Effector CD8-positive, alpha-beta T cell (primary cell): Measurements from ENCODE around the gene LCA5.
"Not testable (repeated sequence)": the region's sequence is repeated elsewhere in the genome, so short reads cannot be mapped to it uniquely, and the experiment has no call there.

Source experiments
- DNase-seq: peaks from one replicate; lab custom pipeline; 2025; lab: John Stamatoyannopoulos, UW

Gene LCA5

DNA sequence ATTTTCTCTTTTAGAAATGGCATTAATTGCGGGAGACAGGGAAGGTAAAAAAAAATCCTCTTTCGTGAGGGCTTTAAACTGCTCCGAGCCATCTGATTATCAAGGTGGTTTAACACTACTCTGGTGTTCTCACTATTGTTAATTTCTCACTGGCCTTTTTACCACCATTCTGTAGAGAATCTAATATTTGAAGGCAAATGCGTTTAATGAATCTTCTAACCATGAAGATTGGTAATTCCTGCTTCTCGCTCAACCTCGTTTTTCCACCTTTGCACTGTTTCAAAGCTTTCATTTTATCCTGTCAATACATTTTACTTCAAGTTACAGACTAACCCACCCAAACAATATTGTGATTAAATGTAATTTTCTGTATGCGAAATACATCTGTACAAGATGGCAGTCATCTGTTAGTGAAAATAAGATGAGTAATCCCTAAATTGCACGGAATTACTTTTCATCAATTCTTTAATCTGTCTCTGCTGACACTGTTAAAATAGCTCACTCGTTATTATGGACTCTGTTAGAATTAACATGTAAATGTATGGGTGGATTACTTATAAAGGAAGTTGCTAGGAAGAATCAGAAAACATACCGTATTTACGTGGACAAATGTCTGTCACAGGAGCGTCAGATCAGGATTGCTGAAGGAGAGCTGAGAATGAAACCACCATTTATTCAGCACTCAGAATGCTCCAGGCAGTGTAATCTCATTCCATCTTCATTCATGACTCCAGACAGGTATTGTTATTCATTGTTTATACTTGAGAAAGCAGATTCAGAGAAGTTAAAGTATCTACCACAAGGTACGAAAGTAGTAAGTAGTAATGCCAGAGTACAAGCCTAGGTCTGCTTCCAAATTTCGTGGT is 1.1 kb upstream of the LCA5 start:
- no peak for DNase-seq

DNA sequence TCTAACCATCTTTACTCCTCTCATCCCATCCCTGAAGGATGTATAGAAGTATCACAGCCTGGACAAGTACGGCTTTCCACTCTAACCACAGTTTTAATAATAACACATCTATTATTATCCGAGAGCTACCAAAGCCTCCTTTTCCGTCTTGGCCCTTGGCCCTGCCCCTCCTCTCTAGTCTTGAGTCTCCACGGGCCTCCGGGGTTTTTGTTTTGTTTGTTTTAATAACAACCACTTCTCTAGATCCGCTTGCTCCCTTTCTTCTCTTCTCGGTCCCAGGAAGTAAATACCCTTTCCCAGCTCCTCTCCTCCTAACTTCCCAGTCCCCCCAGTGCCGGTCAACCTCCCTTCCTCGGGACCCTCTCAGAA is 661 bp downstream of the LCA5 start:
- DNase-seq, result no peak

DNA sequence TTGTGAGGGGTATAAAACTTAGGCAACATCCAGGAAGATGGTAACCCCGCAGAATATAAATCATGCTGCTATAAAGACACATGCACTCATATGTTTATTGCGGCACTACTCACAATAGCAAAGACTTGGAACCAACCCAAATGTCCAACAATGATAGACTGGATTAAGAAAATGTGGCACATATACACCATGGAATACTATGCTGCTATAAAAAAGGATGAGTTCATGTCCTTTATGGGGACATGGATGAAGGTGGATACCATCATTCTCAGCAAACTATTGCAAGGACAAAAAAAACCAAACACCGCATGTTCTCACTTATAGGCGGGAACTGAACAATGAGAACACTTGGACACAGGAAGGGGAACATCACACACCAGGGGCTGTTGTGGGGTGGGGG is 7.7 kb downstream of the LCA5 start:
- DNase-seq, result not testable (repeated sequence)

DNA sequence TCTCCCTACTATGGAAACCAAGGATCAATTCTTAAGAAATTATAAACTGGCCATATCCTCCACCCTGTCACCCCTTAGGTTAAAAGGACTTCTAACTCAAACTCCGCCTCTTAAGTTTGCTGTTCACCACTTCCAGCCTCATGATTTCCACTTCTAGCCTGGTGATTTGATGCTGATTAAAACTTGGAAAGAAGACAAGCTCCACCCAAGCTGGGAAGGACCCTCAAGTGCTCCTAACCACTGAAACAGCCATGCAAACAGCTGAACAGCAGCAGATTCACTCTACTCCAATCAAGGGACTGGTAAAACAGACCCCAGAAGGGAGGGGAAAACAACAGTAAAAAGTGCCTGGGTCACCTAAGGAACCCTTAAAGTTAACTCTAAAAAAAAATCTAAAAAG is 10.3 kb downstream of the LCA5 start:
- DNase-seq, result no peak

DNA sequence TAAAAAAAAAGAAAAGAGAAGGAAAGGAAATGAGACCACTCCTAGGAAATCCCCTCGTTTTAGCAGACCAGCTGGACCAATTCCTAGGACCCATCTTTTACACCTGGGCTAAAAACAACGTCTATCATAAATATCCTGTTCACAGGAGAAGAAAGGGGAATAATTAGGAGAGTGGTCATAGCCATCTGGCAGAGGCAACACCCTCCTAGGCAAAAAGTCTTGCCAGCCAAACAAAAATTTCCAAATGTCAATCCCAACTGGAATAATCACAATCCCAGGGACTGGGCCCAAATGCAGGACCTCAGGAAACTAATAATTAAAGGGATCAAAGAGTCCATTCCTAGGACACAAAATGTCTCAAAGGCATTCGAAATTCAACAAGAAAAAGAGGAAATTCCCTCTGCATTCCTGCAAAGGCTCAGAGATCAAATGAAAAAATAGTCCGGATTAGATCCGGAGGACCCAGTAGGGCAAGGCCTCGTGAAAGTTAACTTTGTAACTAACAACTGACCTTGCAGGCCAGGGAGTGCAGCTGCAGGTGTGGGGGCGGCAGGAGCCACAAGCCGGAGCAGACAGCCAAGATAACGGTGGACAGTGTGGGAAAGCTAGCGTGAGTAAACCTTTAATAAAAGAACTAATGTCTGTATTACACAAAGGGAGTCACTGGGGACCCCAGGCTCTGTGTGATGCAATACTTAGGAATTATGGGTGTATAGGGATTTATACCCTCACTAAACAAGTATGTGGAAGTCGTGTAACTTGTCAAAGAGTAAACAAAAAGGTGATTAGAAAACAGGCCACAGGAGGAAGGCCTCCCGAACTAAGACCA is 11.7 kb downstream of the LCA5 start:
- no peak for DNase-seq

DNA sequence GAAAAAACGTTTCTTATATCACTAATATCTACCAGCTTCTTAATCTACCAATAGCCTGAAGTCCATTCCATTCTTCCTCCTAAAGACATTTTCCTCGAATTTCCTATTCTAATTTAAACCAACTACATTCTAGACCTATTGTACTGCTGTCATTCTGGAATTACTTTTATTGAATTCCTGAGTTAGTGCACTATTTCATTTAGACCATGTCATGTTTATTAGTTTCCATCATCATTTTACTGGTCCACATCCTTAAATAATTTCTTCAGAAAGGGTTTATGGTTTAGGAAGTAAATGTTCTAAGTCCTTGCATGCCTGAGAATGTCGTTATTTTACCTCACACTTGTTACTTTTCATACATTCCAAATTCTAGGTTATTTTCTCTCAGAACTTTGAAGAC is 13.2 kb downstream of the LCA5 start:
- no peak for DNase-seq

DNA sequence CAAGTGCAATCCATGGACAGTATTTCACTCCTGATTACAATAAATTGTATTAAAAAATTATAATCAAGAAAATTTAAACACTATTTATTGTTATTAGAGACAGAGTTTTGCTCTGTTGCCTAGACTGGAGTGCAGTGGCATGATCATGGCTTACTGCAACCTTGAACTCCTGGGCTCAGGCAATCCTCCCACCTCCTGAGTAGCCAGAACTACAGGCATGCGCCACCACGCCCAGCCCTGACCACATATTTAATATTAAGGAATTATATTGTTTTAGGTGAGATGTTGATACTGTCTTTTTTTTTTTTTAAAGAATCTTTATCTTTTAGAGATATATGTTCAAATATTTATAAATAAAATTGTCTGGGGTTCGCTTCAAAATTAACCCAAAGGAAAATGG is 14.6 kb downstream of the LCA5 start:
- DNase-seq, result no peak

DNA sequence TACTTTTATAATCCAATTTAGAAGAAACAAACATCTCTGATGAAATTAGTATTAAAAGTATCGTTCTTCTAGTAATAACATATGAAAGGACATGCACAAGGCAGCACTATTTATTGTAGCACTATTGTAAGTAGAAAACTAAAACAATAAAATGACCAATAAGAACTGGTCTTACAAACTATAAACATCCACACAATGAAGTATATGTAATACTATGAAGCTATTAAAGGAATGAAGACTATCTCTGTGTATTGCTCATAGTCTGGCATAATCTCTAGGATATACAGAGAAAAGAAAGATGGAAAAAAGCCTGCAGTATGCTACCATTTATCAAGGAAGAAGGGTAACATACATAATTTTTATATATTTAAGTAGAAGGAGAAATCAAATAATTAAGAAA is 16.7 kb downstream of the LCA5 start:
- DNase-seq, result no peak

DNA sequence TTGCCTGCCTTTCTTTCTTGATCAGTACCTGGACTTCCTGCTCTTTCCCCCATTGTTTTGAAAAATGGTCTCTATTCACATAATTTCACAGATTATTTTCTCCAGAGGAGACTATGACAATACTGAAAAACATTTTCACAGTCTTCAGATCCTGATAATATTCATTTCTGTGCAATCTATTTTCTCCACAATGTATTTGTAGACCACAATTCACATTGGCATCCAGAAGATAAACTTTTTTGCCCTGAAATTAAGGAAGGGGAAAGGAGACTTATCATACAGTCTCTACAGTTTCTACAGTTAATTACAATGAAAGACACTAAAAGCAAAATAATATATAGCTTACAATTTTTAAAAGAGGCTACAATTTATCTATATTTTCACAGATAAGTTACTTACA is 18.4 kb downstream of the LCA5 start:
- DNase-seq, result no peak

DNA sequence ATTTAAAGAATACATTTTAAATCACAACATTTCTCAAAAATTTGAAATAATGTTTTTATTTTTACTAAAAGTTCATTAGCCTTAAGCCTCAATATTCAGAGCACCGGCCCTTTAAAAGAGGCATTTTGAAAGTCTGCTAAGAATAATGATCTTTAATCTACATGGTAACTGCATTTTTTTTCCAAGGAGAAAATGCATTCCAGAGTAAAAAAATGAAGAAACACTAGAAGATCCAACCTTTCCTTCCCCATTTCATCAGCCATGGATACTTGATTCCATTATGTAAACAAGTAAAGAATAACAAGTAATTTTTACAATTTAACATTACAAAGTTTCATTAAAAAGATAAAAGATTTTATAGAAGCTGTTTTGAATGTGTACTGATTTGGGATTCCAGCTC is 21.8 kb downstream of the LCA5 start:
- no peak for DNase-seq

DNA sequence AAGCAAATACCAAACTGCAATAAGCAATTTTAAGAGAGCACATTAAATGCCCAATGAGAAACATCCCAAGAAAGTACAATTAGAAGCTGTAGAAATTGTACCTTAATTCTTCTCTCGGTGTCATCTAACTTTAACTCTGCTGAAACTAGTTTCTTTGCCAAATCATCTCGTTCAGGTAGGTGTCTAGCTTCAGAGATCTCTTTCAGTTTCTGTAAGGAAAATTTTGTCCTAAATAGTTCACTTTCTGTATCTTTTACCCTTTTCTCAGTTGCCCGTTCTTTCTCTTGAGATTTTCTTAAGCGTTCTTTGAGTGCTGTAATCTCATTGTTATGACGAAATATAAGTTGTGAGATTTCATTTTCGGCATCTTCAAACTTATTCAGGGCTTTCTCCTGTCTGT is 24.1 kb downstream of the LCA5 start:
- DNase-seq, result no peak

DNA sequence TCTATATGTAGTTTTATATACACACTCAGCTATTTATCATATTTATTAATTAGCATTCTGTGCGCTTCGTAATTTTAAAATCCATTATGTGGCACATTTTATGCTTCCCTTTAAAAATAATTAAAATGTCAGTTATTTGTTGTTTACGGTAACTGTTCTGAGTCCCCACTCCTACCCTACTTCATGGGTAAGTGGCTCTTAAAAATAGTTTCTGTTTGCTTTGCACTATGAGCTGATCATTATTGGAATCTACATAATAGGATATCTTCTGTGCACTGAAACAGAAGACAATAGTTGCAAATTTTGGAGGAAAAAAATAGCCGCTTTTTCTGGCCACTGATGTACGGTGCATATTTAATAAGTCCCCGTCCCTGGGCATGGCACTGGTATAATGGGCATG is 25.2 kb downstream of the LCA5 start:
- no peak for DNase-seq

DNA sequence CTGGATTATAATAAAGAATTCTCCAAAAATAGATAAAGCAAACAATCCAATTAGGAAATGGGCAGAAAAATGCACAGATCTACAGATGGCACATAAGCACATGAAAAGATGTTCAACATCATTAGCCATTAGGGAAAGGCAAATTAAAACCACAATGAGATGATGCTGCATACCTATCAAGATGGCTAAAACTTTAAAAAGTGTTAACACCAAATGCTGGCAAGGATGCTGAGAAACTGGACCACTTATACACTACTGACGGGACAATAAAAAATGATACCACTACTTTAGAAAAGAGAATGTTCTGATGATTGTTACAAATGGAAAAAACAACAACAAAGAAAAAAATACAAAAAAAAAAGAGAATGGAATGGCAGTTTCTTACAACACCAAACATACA is 26.5 kb downstream of the LCA5 start:
- DNase-seq, result no peak

DNA sequence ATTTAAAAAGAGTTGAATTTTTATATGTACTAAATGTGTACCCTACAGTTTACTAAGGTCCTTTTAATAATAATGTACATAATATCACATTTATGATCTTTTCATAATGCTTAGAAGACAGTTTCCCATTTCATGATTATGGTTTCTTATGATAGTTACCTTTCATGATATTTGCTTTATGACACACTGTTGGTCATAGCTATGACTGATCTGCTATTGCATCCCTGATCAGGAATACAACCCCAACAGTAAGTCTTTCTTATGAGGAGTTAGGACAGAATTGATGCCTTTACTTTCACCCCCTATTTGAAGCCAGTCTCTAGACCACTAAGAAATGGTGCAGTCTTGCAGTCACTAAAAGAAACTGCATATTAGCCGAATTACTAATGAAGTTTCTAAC is 31.0 kb downstream of the LCA5 start:
- DNase-seq, result no peak

DNA sequence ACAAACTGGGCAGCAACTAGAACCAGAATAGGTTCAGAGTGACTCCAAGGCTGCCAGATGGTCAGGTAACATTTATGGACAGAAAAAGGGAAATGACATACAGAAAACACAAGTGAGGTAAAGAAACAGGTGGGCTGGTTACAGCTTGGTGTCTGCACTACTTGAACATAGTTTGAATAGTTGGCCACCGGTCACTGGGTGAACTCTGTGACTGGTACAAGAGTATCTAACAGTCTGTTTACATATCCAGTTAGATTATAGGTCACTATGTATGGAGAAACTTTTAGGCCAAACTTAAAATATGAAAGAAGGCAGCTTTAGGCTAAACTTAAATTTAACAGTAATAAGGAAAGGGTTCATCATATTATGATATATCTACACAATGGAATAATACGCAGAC is 32.9 kb downstream of the LCA5 start:
- no peak for DNase-seq

DNA sequence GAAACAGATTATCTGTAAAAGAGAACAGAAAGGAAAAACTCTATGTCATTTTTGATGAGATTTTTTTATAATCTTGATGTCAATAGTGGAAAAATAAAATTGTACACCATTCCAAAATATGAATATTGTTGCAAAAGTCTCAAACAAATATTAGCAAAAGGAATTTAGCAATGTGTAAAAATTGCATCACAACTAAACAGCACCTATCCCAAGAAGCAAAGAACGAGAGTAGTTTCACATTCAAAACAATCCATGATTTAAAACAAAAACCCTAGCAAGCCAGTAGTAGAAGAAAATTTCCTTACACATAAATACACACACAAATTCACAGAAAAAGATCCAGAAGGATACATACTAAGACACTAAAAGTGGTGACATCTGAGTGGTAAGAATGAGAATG is 38.4 kb downstream of the LCA5 start:
- no peak for DNase-seq

DNA sequence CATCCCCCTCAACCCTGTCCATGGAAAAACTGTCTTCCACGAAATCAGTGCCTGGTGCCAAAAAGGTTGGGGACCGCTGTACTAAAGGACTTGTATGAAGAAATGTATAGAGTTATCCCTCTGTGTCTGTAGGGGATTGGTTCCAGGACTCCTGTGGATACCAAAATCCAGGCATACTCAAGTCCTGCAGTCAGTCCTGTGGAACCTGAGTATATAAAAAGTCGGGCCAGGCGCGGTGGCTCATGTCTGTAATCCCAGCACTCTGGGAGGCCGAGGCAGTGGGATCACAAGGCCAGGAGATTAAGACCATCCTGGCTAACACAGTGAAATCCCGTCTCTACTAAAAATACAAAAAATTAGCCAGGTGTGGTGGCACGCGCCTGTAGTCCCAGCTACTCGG is 42.0 kb downstream of the LCA5 start:
- no peak for DNase-seq

DNA sequence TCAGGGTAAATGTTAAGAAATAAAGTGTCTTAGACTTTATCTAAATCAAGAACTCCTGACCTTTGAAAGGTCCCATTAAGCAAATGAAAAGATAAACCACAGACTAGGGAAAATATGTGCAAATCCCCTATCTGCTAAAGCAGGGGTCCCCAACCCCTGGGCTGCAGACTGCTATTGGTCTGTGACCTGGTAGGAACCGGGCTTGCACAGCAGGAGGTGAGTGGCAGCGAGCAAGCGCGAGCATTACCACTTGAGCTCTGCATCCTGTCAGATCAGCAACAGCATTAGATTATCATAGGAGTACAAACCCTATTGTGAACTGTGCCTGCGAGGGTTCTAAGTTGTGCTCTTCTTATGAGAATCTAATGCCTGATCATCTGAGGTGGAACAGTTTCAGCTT is 42.4 kb downstream of the LCA5 start:
- DNase-seq, result no peak

DNA sequence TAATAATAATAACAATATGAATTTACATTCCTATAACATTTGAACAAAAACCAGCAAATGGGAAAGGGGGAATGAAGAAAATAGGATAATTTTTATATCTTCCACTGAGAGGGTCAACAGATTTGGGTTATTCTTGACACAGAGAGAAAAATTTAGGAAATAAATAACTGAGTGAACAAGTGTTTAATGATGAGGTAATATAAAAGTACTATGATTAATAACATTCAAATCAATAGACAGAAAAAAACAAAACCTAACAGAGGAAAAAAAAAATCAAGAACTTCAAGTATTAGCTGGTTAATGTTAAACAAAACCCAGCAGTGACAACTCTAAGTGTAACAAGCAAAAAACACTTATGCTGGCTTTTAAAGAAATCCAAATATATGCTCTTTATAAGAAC is 66.5 kb downstream of the LCA5 start:
- DNase-seq, result no peak

DNA sequence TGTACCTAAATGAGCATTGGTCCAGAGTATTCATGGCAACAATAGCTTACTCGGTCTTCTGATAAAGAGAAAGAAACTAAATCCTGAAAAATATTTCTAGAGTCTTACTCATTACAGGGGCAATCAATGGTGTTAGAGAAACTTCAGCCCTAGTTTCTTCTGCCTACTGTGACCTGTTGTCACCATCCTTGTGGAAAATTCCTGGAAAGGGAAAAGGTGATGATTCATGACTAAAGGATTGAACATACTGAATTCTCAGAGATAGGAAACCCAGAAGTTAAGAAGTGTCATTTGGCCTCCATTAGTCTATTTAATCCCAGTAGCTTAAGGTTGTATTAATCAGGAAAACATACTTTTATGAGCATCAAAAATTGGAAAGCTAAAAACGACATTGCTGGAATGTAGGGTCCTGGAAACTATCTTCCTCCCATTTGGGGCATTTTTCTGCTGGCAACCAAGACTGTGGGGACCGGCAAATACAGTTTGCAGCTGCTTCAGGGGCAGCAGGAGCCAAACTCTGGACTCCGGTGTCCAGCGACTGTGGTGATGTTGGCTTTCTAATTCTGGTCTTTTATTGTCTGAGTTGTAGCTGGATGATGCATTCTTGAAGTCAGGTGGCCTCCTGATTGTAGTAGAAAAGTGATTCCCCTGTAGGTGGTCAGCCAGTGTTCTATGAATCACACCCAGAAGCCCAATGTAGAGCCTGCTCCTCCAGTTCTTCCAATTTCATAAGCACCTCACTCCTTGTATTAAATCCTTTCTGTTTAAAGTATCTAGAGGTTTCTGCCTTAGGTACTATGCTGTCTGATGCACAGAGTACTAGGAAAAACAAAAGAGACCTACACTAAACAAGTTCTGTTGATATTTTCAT is 67.6 kb downstream of the LCA5 start:
- no peak for DNase-seq

DNA sequence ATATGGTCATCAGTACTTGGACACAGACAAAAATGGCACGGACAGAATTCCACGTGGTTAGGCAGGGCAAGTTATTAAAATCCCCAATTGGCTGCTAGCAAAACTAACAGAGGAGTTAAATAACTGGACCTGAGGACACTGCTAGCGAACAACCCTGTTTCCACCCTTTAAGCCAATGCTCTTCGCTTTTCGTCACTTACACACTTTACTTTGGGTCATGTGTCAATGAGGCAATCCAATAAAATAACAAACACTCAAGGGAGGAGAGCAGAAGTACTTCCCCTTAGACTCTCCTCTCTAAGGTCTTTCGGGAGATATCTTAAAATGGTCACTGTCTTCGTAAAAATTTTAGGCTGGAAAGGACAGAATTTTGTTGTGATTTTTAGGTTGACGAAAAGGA is 68.6 kb downstream of the LCA5 start:
- no peak for DNase-seq

DNA sequence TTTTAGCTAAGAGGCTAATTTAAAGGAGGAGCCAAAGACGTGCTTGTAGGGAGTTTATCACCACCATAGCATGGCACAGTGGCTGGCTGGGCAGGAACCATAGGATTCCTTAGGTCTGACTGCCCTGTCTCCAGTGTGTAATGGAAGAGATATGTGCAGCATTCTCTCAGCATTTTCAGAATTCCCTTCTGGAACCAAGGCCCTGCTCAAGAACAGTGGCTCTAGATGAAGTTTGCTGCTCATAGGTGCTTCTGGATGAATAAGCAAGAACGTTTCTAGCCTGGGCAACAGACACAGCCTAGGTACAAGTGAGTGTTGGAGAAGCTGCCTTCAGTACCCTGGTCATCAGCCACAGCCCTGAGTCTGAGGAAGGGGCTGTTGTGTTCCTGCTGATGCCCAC is 69.1 kb downstream of the LCA5 start:
- no peak for DNase-seq

DNA sequence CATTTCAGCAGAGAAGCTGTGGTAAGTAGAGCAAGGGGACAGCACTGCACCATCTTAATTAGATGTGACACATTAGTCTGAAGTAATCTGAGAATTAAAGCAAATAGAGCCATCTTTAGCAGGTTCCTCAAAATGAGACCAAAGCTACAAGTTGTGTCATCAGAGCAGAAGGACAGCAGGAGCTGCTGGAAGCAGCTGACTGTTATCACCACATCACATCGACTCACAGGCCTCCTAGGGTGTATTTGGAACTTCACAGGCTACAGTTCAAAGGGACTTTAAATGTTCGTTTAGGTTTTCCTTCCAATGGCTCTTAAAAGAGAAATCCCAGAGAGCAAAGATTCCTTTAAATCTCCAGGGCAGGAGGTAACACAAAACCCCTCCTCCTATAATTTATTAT is 69.5 kb downstream of the LCA5 start:
- DNase-seq, result no peak
